ENCODE measurements around the gene SAFB.

Gene SAFB

DNA sequence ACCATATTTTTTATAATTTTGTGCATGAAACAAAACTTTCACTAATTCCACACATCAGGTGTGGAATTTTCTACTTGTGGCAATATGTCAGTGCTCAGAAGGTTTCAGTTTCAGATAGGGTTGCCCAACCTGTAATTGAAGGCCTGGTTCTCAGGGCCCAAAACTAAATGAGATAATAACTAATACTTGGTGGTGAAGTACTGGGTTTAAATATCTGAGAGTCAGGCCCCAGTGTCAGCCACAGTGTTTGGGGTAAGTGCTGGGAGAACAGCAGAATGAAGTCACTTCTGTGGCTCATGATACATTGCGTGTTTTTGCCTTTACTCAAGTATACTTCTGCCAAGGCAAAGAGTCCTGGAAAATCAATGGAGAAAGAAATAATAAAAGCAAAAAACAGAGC lies 5.6 kb downstream of the SAFB start:
- Histone ChIP-seq H3K18ac (ENCODE audit: low read length) (no peak overlapping the region), H3K4me2 (ENCODE audit: insufficient read depth, low read length, poor library complexity, severe bottlenecking) (no peak overlapping the region), H3K27ac (replicated peaks; ENCODE audit: low read length) (no peak overlapping the region), H3K9me3 (replicated peaks in 1 of 2; ENCODE audit: control insufficient read depth in 2 of 2, insufficient read depth in 1 of 2, low read depth in 1 of 2, low read length in 2 of 2) (no peaks in the 10 kb centered on the region), H3K9ac (ENCODE audit: low read depth, low read length, poor library complexity) (no peak overlapping the region), H3K27me3 (ENCODE audit: control insufficient read depth in 3 of 3, insufficient read depth in 3 of 3, low read depth in 1 of 3, low read length in 3 of 3) (no peaks in the 10 kb centered on the region), H3K4me1 (ENCODE audit: control insufficient read depth in 2 of 2, insufficient read depth in 1 of 2, low read depth in 1 of 2, low read length in 2 of 2) (peaks cover 1 to 14% of the 10 kb centered on the region in 2 donors), H3K4me3 (ENCODE audit: low read length in 2 of 2) (no peak overlapping the region), H2BK5ac (ENCODE audit: low read length) (no peak overlapping the region), H3K23ac (ENCODE audit: low read depth, low read length, poor library complexity) (no peak overlapping the region), H2BK15ac (ENCODE audit: low read length) (no peak overlapping the region), H4K91ac (ENCODE audit: low read depth, low read length, poor library complexity) (no peak overlapping the region), H2AK5ac (ENCODE audit: low read depth, low read length) (no peak overlapping the region), H3K14ac (ENCODE audit: low read length) (no peak overlapping the region), H3K36me3 (replicated peaks in 1 of 2; ENCODE audit: control insufficient read depth in 2 of 2, insufficient read depth in 2 of 2, low read length in 2 of 2) (peaks cover 31 to 89% of the 10 kb centered on the region in 2 donors), H4K8ac (ENCODE audit: low read depth, low read length) (no peak overlapping the region), H2BK120ac (ENCODE audit: low read depth, low read length) (no peak overlapping the region), H3K4ac (ENCODE audit: low read length) (no peak overlapping the region), H2AFZ (ENCODE audit: low read length) (no peak overlapping the region), H3K79me1 (ENCODE audit: low read depth, low read length) (peaks cover 4% of the 10 kb centered on the region), H2BK12ac (ENCODE audit: low read length) (no peak overlapping the region)
- WGBS, 2 donors (ENCODE audit: extremely low coverage in 2 of 2, insufficient read length in 2 of 2, insufficient replicate concordance in 1 of 2) = no CpG with 5 or more reads among the region's 1 CpG
- no peak for DNase-seq (ENCODE audit: low spot score)

DNA sequence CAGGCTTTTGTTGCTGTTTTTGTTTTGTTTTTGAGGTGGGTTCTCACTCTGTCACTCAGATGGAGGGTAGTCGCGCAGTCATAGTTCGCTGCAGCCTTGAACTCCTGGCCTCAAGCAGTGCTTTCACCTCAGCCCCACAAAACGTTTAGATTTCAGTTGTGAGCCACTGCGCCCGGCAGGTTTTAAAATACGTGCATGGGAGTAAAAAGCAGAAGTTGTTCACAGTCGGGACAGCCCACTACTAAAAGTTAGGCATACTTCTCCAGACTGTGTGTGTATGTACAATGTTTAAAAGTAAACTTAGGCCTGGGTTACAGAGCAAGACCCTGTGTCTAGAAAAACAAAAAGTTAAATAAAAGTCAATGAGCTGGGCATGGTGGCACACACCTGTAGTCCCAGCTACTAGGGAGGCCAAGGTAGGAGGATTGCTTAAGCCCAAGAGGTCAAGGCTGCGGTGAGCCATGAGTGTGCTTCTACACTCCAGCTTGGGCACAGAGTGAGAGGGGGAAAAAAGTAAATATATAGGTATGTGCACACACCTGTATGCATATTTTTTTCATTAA lies 6.1 kb downstream of the SAFB start:
- Histone ChIP-seq H3K36me3 (replicated peaks in 1 of 2; ENCODE audit: control insufficient read depth in 2 of 2, insufficient read depth in 2 of 2, low read length in 2 of 2) (peaks cover 31 to 94% of the 10 kb centered on the region in 2 donors), H2BK15ac (ENCODE audit: low read length) (no peak overlapping the region), H4K91ac (ENCODE audit: low read depth, low read length, poor library complexity) (no peak overlapping the region), H3K14ac (ENCODE audit: low read length) (no peak overlapping the region), H3K9ac (ENCODE audit: low read depth, low read length, poor library complexity) (no peak overlapping the region), H2BK5ac (ENCODE audit: low read length) (no peak overlapping the region), H2AK5ac (ENCODE audit: low read depth, low read length) (no peak overlapping the region), H3K4me1 (ENCODE audit: control insufficient read depth in 2 of 2, insufficient read depth in 1 of 2, low read depth in 1 of 2, low read length in 2 of 2) (peaks cover 1 to 14% of the 10 kb centered on the region in 2 donors), H2BK12ac (ENCODE audit: low read length) (no peak overlapping the region), H3K4ac (ENCODE audit: low read length) (no peak overlapping the region), H2BK120ac (ENCODE audit: low read depth, low read length) (no peak overlapping the region), H3K23ac (ENCODE audit: low read depth, low read length, poor library complexity) (no peak overlapping the region), H3K9me3 (replicated peaks in 1 of 2; ENCODE audit: control insufficient read depth in 2 of 2, insufficient read depth in 1 of 2, low read depth in 1 of 2, low read length in 2 of 2) (no peaks in the 10 kb centered on the region), H3K4me3 (ENCODE audit: low read length in 2 of 2) (no peak overlapping the region), H3K27ac (replicated peaks; ENCODE audit: low read length) (no peak overlapping the region), H2AFZ (ENCODE audit: low read length) (no peak overlapping the region), H3K4me2 (ENCODE audit: insufficient read depth, low read length, poor library complexity, severe bottlenecking) (no peak overlapping the region), H3K27me3 (ENCODE audit: control insufficient read depth in 3 of 3, insufficient read depth in 3 of 3, low read depth in 1 of 3, low read length in 3 of 3) (no peaks in the 10 kb centered on the region), H4K8ac (ENCODE audit: low read depth, low read length) (no peak overlapping the region), H3K18ac (ENCODE audit: low read length) (no peak overlapping the region), H3K79me1 (ENCODE audit: low read depth, low read length) (peaks cover 3% of the 10 kb centered on the region)
- no peak for DNase-seq (ENCODE audit: low spot score)
- WGBS, 2 donors (ENCODE audit: extremely low coverage in 2 of 2, insufficient read length in 2 of 2, insufficient replicate concordance in 1 of 2) = no CpG with 5 or more reads among the region's 9 CpGs

DNA sequence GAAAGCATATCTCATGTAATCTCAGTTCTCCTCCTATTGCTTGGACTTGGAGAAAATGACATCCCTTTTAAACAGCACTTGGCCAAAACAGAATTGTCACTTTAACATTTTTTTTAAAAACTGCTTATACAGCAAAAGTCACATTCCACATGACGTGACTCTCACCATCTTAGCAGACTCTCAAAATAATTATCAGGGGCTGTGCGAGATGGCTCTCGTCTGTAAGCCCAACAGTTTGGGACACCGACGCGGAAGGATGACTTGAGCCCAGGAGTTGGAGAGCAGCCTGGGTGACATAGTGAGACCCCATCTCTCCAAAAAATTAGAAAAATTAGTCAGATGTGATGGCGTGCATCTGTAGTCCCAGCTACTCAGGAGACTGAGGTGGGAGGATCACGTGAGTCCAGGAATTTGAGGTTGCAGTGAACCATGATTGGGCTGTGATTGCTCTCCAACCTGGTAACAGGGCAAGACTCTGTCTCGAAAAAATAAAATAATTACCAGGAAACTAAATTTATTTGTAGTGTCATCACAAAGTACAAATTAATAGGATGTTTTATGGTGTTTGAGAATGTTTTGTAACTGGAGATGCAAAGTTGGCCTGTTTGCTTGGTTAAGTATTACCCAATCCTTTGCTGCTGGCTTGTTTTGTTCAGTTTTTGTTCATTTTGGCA lies 8.8 kb downstream of the SAFB start:
- no CpG with 5 or more reads among the region's 9 CpGs for WGBS, 2 donors (ENCODE audit: extremely low coverage in 2 of 2, insufficient read length in 2 of 2, insufficient replicate concordance in 1 of 2)
- H3K9ac ChIP-seq (ENCODE audit: low read depth, low read length, poor library complexity) = no peak overlapping the region
- no peak overlapping the region for H4K8ac ChIP-seq (ENCODE audit: low read depth, low read length)
- no peak overlapping the region for H4K91ac ChIP-seq (ENCODE audit: low read depth, low read length, poor library complexity)
- H2AK5ac ChIP-seq (ENCODE audit: low read depth, low read length) = no peak overlapping the region
- peaks cover 0 to 1% of the 10 kb centered on the region in 2 donors for H3K4me1 ChIP-seq (ENCODE audit: control insufficient read depth in 2 of 2, insufficient read depth in 1 of 2, low read depth in 1 of 2, low read length in 2 of 2)
- no peak for DNase-seq (ENCODE audit: low spot score)
- no peak overlapping the region for H2BK15ac ChIP-seq (ENCODE audit: low read length)
- peaks cover 6% of the 10 kb centered on the region for H3K79me1 ChIP-seq (ENCODE audit: low read depth, low read length)
- H2BK12ac ChIP-seq (ENCODE audit: low read length) = no peak overlapping the region
- peaks cover 23 to 93% of the 10 kb centered on the region in 2 donors for H3K36me3 ChIP-seq (replicated peaks in 1 of 2; ENCODE audit: control insufficient read depth in 2 of 2, insufficient read depth in 2 of 2, low read length in 2 of 2)
- no peak overlapping the region for H3K23ac ChIP-seq (ENCODE audit: low read depth, low read length, poor library complexity)
- no peak overlapping the region for H3K14ac ChIP-seq (ENCODE audit: low read length)
- no peak overlapping the region for H3K18ac ChIP-seq (ENCODE audit: low read length)
- no peaks in the 10 kb centered on the region for H3K27me3 ChIP-seq (ENCODE audit: control insufficient read depth in 3 of 3, insufficient read depth in 3 of 3, low read depth in 1 of 3, low read length in 3 of 3)
- H3K27ac ChIP-seq (replicated peaks; ENCODE audit: low read length) = no peak overlapping the region
- no peak overlapping the region for H2AFZ ChIP-seq (ENCODE audit: low read length)
- H3K4me3 ChIP-seq (ENCODE audit: low read length in 2 of 2) = no peak overlapping the region
- no peak overlapping the region for H2BK120ac ChIP-seq (ENCODE audit: low read depth, low read length)
- no peak overlapping the region for H3K4ac ChIP-seq (ENCODE audit: low read length)
- H3K4me2 ChIP-seq (ENCODE audit: insufficient read depth, low read length, poor library complexity, severe bottlenecking) = no peak overlapping the region
- H3K9me3 ChIP-seq (replicated peaks in 1 of 2; ENCODE audit: control insufficient read depth in 2 of 2, insufficient read depth in 1 of 2, low read depth in 1 of 2, low read length in 2 of 2) = no peaks in the 10 kb centered on the region
- H2BK5ac ChIP-seq (ENCODE audit: low read length) = no peak overlapping the region

DNA sequence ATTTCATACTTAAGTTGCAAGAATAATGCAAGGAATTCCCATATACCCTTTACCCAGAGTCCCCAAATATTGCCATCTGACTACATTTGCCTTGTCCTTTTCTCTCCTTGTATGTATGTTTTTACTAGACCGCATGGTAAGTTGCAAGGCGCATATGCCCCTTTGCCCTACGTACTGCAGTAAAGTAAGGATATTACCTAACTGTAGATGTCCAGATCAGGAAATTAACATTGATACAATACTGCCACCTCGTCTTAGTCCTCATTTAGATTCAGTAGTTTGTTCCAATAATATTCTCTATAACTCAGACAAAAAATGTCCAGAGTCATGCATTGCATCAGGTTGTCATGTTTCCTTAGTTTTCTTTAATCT lies 9.3 kb downstream of the SAFB start:
- Histone ChIP-seq H3K23ac (ENCODE audit: low read depth, low read length, poor library complexity) (no peak overlapping the region), H3K79me1 (ENCODE audit: low read depth, low read length) (peaks cover 6% of the 10 kb centered on the region), H2BK12ac (ENCODE audit: low read length) (no peak overlapping the region), H3K4me3 (ENCODE audit: low read length in 2 of 2) (no peak overlapping the region), H3K9me3 (replicated peaks in 1 of 2; ENCODE audit: control insufficient read depth in 2 of 2, insufficient read depth in 1 of 2, low read depth in 1 of 2, low read length in 2 of 2) (no peaks in the 10 kb centered on the region), H3K9ac (ENCODE audit: low read depth, low read length, poor library complexity) (no peak overlapping the region), H3K4ac (ENCODE audit: low read length) (no peak overlapping the region), H2BK5ac (ENCODE audit: low read length) (no peak overlapping the region), H2BK120ac (ENCODE audit: low read depth, low read length) (no peak overlapping the region), H3K27me3 (ENCODE audit: control insufficient read depth in 3 of 3, insufficient read depth in 3 of 3, low read depth in 1 of 3, low read length in 3 of 3) (no peaks in the 10 kb centered on the region), H2AFZ (ENCODE audit: low read length) (no peak overlapping the region), H2AK5ac (ENCODE audit: low read depth, low read length) (no peak overlapping the region), H3K4me1 (ENCODE audit: control insufficient read depth in 2 of 2, insufficient read depth in 1 of 2, low read depth in 1 of 2, low read length in 2 of 2) (peaks cover 0 to 1% of the 10 kb centered on the region in 2 donors), H4K8ac (ENCODE audit: low read depth, low read length) (no peak overlapping the region), H4K91ac (ENCODE audit: low read depth, low read length, poor library complexity) (no peak overlapping the region), H3K14ac (ENCODE audit: low read length) (no peak overlapping the region), H2BK15ac (ENCODE audit: low read length) (no peak overlapping the region), H3K27ac (replicated peaks; ENCODE audit: low read length) (no peak overlapping the region), H3K36me3 (replicated peaks in 1 of 2; ENCODE audit: control insufficient read depth in 2 of 2, insufficient read depth in 2 of 2, low read length in 2 of 2) (peaks cover 19 to 90% of the 10 kb centered on the region in 2 donors), H3K18ac (ENCODE audit: low read length) (no peak overlapping the region), H3K4me2 (ENCODE audit: insufficient read depth, low read length, poor library complexity, severe bottlenecking) (no peak overlapping the region)
- WGBS, 2 donors (ENCODE audit: extremely low coverage in 2 of 2, insufficient read length in 2 of 2, insufficient replicate concordance in 1 of 2) = no CpG with 5 or more reads among the region's 4 CpGs
- no peak for DNase-seq (ENCODE audit: low spot score)

Data from neuronal stem cell (in vitro differentiated cells).